HG03045 (cell line): Measurements from ENCODE around the gene VAV1.
"Not testable (repeated sequence)": the region's sequence is repeated elsewhere in the genome, so short reads cannot be mapped to it uniquely, and the experiment has no call there.

Experiments
- ATAC-seq: cut with Tn5 transposase; IDR thresholded peaks from one replicate; pipeline ENCODE4 v1.9.1; 2021; ENCODE audit warnings: mild to moderate bottlenecking, moderate library complexity; ENCODE audit not compliant: unreplicated experiment

VAV1 gene

GRCh38 chr19:6779206-6779605 lies 6.7 kb downstream of the VAV1 start:
- no peak for ATAC-seq

DNA sequence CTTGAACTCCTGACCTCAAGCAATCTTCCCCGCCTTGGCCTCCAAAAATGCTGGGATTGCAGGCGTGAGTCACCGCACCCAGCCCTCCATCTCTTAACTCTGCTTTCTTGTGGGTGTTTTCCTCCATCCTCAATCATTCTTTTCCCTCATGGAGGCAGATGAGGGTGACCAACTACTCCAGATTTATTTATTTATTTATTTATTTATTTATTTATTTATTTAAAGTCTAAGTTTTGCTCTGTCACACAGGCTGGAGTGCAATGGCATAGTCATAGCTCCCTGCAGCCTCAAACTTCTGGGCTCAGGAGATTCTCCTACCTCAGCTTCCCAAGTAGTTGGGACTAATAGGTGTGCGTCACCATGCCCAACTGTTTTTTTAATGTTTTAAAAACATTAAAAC lies 14.9 kb downstream of the VAV1 start:
- ATAC-seq: no peak

- no peak for ATAC-seq
These were observed 16.4 kb downstream of the VAV1 start for GRCh38 chr19:6788896-6789295.

GRCh38 chr19:6790194-6791128 lies 18.0 kb downstream of the VAV1 start:
- ATAC-seq: no peak

DNA sequence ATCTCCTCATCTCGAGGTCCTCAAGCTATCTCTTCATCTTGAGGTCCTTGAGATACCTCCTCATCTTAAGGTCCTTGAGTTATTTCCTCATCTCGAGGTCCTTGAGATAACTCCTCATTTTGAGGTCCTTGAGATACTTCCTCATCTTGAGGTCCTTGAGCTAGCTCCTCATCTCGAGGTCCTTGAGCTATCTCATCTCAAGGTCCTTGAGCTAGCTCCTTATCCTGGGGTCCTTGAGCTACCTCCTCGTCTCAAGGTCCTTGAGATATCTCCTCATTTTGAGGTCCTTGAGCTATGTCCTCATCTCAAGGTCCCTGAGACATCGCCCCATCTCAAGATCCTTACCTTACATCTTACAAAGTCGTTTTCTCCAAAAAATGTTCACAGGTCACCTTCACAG lies 18.7 kb downstream of the VAV1 start:
- ATAC-seq: no peak

GRCh38 chr19:6793411-6793810 lies 20.9 kb downstream of the VAV1 start:
- no peak for ATAC-seq

DNA sequence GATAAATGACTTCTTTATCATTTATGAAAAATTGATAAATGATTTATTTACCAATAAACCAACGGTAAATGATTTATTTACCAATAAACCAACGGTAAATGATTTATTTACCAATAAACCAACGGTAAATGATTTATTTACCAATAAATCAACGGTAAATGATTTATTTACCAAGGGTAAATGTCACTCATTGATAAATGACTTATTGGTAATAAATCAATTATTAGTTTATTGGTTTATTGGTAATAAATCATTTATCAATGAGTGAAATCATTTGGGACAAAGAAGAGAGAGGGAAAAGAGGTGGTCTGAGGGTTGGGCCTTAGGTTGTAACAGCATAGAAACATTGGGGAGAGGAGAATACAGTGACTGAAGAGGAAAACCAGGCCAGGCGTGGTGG lies 21.5 kb downstream of the VAV1 start:
- ATAC-seq: no peak

DNA sequence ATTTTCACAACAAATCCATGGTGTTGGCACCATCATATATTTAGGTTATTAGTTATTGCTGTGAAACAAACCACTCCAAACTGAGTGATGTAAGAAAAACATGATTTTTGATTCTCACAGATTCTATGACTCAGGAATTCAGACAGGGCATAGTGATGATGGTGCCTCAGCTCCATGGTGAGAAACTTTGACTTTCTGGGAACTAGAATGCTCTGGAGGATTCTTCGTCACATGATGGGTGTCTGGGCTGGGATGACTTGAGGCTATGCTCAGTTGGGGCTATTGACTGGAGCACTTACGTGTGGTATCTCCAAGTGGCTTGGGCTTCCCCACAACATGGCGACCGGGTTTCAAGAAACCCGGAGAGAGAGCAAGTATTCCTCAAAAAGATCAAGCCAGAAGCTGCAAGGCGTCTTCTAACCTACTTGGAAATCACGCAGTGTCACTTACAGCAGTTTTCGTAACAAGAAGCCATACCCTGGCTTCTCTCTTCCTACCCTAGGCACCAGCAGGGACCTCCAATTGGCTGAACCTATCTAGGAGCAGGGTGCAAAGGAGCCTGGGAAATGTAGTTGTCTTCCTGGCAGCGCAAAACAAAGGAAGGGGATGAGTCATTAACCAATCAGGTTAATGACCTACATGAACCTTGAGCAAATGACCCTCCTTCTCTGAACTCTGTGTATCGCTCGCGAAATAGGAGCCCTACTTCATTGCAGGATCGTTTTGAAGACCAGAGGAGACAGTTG lies 22.4 kb downstream of the VAV1 start:
- ATAC-seq: no peak

- ATAC-seq: no peak
These were observed 23.8 kb downstream of the VAV1 start for GRCh38 chr19:6796278-6796677.

DNA sequence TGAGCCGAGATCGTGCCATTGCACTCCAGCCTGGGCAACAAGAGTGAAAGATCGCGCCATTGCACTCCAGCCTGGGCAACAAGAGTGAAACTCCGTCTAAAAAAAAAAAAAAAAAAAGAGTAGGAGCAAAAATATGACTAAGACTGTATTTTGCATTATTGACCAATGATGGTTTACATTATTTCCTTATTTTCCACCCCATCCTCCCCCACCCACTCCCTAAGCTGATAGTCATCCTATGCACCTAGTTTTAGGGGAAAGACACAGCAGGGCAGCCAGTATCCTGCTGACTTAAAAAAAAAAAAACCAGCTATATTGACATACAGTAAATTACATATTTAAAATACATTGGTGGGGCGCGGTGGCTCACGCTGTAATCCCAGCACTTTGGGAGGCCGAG lies 25.1 kb downstream of the VAV1 start:
- no peak for ATAC-seq

- not testable (repeated sequence) for ATAC-seq
These were observed 27.8 kb downstream of the VAV1 start for GRCh38 chr19:6800160-6800790.

DNA sequence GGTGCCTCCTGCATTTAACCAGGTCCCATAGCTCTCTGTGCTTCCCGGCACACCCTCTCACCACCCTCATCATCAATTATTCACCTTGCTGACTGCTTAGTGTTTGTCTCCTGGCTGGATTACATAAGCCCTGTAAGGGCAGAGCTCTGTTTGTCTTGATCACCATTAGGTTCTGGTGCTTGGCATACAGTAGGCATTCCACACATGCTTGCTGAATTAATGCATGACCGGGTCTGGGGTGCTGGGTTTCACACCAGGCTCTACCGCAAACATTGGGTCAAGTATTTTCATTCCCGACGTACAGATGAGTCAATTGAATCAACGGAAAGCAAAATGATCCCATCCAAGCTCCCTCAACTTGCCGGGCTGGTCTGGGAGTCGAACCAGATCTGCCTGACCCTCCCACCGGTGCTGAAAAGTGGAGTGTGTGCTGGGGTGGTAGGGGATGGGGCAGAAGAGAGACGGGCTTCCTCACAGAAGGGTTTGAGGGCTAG lies 28.5 kb downstream of the VAV1 start:
- no peak for ATAC-seq

GRCh38 chr19:6801485-6802086 lies 29.1 kb downstream of the VAV1 start:
- peak; percentile 50 for ATAC-seq

DNA sequence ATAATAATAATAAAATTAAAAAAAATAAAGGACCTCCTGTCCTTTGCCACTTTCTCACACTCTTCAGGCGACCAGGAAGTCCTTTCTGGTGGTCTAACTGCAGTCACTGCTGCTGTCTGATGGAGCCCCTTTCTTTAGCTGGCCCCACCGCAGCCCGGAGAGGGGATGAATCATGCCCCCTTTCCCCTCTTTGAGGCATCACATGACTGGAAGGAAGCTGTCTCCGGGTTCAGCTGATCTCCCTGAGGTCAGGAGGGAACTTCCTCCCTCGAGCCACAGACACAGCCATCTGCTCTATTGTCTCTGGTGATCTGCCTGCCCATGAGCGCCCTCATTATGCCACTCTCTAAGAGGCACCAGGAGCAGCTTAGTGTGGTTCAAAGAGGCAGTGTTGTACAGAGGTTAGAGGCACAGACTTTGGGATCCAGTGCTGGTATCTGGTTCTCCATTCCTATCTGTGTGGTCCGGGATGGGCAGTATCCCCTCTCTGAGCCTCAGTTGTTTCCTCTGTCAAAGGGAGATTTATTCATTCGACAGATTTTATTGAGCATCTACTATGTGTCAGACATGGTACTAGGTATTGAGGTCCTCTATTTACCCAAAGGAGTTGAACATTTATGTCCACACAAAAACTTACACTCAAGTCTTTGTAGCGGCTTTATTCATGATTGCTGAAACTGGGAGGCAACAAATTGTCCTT lies 30.0 kb downstream of the VAV1 start:
- peak; percentile 37 for ATAC-seq

DNA sequence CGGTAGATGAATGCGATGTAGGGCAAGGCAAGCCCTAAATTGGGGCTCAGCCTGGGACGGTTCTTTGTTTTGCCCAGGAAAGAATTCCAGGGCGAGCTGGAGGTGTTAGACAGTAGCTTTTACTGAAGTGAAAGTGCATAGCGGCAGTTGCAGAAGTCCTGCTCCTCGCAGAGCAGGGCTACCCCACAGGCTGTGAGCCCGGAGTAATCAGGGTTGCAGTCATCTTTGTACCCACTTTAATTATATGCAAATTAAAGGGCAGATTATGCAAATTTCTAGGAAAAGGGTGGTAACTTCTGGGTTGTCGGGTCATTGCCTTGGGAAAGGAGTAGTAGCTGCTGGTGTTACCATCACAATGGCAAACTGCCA lies 30.5 kb downstream of the VAV1 start:
- no peak for ATAC-seq

DNA sequence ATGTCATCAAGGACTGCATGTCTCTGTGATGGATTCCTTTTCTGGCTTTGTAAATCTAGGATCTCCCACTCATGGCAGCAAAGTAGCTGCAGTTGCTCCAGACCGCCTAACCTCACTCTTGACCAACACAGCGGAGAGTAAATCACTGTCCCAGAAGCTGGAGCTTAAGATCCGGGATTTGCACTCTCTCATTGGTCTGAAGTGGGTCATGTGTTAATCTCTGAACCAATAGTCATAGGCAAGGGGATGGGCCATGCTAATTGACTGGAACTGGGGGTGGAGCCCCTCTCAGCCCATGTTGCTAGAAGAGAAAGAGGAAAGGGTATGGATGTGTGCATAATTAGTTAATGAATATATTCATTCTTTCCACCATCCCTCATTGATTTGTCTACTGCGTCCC lies 34.0 kb downstream of the VAV1 start:
- no peak for ATAC-seq

- ATAC-seq: no peak
These were observed 34.8 kb downstream of the VAV1 start for GRCh38 chr19:6807291-6807690.

DNA sequence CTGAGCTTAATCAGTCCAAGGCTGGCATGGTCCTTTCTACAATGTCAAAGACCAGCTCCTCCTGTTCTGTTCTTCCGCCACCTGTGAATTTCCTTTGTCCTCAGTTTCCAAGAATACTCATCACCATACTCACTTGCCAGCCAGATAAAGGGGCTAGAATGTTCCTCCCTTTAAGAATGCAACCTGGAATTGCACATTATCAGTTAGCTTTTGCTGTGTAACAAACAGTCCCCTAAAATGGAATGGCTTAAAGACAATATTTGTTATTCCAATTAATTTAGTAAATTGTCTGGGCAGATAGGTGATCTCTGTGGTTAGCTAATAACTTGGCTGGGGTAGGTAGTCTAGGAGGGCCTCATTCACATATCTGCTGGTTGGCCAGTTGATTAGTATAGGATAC lies 36.0 kb downstream of the VAV1 start:
- no peak for ATAC-seq

DNA sequence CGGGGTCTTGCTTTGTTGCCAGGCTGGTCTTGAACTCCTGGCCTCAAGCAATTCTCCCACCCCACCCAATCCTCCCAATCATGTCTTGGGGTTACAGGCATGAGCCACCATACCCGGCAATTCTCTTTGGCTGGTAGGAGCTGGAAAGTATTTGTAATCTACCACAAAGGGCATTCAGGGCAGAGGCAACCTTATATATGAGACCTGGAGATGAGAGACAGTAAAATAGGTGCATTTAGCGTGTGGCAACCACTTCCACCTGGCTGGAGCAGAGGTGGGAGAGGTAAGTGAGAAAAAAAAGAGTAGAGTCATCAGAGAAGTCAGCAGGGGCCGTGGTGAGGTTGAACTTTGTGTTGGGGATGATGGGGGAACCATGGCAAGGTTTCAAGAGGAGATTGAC lies 36.8 kb downstream of the VAV1 start:
- ATAC-seq: no peak

GRCh38 chr19:6811378-6811777 lies 38.9 kb downstream of the VAV1 start:
- ATAC-seq: no peak

GRCh38 chr19:6811906-6812305 lies 39.4 kb downstream of the VAV1 start:
- ATAC-seq: no peak
